ENCODE data around the gene CFD. TPM values are rescaled to one million over a fixed set of nuclear protein-coding genes. Genes with fewer than 3 reads are reported as not detected.
A peak's percentile ranks its signal among the peaks of the same experiment; 100 is the strongest.

CFD gene
- total and polyA plus RNA-seq, 4 donors: 4.5 to 20.2 (median 13.6) TPM

DNA sequence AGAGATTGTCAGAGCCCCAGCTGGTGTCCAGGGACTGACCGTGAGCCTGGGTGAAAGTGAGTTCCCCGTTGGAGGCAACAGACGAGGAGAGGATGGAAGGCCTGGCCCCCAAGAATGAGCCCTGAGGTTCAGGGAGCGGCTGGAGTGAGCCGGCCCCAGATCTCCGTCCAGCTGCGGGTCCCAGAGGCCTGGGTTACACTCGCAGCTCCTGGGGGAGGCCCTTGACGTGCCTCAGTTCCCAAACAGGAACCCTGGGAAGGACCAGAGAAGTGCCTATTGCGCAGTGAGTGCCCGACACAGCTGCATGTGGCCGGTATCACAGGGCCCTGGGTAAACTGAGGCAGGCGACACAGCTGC is 8.5 kb upstream of the CFD start:
- Histone ChIP-seq H3K36me3 (ENCODE audit: control insufficient read depth in 4 of 4, insufficient read depth in 3 of 4, low read depth in 1 of 4, low read length in 3 of 4) (no peaks in the 10 kb centered on the region), H3K4me1 (ENCODE audit: control insufficient read depth in 4 of 4, insufficient read depth in 4 of 4, low read length in 3 of 4) (peaks cover 5 to 12% (median 8%) of the 10 kb centered on the region in 4 donors), H3K9ac (ENCODE audit: low read depth in 1 of 2, low read length in 2 of 2) (no peak overlapping the region), H3K4me3 (ENCODE audit: low read depth in 1 of 3, low read length in 3 of 3) (no peak overlapping the region), H3K9me3 (ENCODE audit: control insufficient read depth in 4 of 4, low read length in 3 of 4) (no peaks in the 10 kb centered on the region), H3K27ac (ENCODE audit: low read depth in 1 of 2, low read length in 2 of 2) (peak overlapping the region; percentile 34 to 44), H3K27me3 (ENCODE audit: control insufficient read depth in 4 of 4, insufficient read depth in 4 of 4, low read length in 3 of 4) (peaks cover 0 to 2% (median 0%) of the 10 kb centered on the region in 4 donors)
- DNase-seq (ENCODE audit: low spot score): no peak
- WGBS: 42% methylated on average over 13 of the region's 13 CpGs
- TF ChIP-seq FOXA2 (IDR thresholded peaks at IDR 0.05) (no peak), HNF4A (conservative IDR thresholded peaks at IDR 0.05) (no peak), TAF1 (conservative IDR thresholded peaks at IDR 0.05) (no peak), RXRA (IDR thresholded peaks at IDR 0.05) (no peak), EGR1 (IDR thresholded peaks at IDR 0.05; ENCODE audit: low read depth in 2 of 2) (no peak), REST (IDR thresholded peaks at IDR 0.05) (no peak), JUND (IDR thresholded peaks at IDR 0.05) (no peak), MAX (IDR thresholded peaks at IDR 0.05) (no peak), SP1 (IDR thresholded peaks at IDR 0.05) (no peak)

GRCh38 chr19:852136-853013 is 7.1 kb upstream of the CFD start, which contains the start of gene ELANE:
ELANE (plus strand) TSS chr19:852303; CDS start chr19:852329, 26 bp downstream.
- Histone ChIP-seq H3K4me3 (ENCODE audit: low read depth in 1 of 3, low read length in 3 of 3) (no peak within 1 kb of the TSS), H3K36me3 (ENCODE audit: control insufficient read depth in 4 of 4, insufficient read depth in 3 of 4, low read depth in 1 of 4, low read length in 3 of 4) (no peaks in the 10 kb centered on the region), H3K9ac (ENCODE audit: low read depth in 1 of 2, low read length in 2 of 2) (no peak within 1 kb of the TSS), H3K27ac (ENCODE audit: low read depth in 1 of 2, low read length in 2 of 2) (peak within 1 kb of the TSS; percentile 34 to 44), H3K9me3 (ENCODE audit: control insufficient read depth in 4 of 4, low read length in 3 of 4) (no peaks in the 10 kb centered on the region), H3K27me3 (ENCODE audit: control insufficient read depth in 4 of 4, insufficient read depth in 4 of 4, low read length in 3 of 4) (no peaks in the 10 kb centered on the region), H3K4me1 (ENCODE audit: control insufficient read depth in 4 of 4, insufficient read depth in 4 of 4, low read length in 3 of 4) (peaks cover 5 to 12% (median 8%) of the 10 kb centered on the region in 4 donors)
- TF ChIP-seq HNF4G (IDR thresholded peaks at IDR 0.05) (no peak), SP1 (IDR thresholded peaks at IDR 0.05) (no peak), RAD21 (IDR thresholded peaks at IDR 0.05) (no peak), GABPA (IDR thresholded peaks at IDR 0.05 in 1 of 2, conservative IDR thresholded peaks at IDR 0.05 in 1 of 2) (no peak), EGR1 (IDR thresholded peaks at IDR 0.05; ENCODE audit: low read depth in 2 of 2) (no peak), FOXA1 (IDR thresholded peaks at IDR 0.05) (no peak), HNF4A (conservative IDR thresholded peaks at IDR 0.05) (no peak), CTCF (IDR thresholded peaks at IDR 0.05; ENCODE audit: low read depth, low read length, missing input control) (no peak), MAX (IDR thresholded peaks at IDR 0.05) (no peak), FOXA2 (IDR thresholded peaks at IDR 0.05) (no peak), NR2F2 (IDR thresholded peaks at IDR 0.05) (no peak)
- TF ChIP-seq, protein P1, sequence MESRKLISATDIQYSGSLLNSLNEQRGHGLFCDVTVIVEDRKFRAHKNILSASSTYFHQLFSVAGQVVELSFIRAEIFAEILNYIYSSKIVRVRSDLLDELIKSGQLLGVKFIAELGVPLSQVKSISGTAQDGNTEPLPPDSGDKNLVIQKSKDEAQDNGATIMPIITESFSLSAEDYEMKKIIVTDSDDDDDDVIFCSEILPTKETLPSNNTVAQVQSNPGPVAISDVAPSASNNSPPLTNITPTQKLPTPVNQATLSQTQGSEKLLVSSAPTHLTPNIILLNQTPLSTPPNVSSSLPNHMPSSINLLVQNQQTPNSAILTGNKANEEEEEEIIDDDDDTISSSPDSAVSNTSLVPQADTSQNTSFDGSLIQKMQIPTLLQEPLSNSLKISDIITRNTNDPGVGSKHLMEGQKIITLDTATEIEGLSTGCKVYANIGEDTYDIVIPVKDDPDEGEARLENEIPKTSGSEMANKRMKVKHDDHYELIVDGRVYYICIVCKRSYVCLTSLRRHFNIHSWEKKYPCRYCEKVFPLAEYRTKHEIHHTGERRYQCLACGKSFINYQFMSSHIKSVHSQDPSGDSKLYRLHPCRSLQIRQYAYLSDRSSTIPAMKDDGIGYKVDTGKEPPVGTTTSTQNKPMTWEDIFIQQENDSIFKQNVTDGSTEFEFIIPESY (IDR thresholded peaks at IDR 0.05): no peak
- 68% methylated on average over 55 of the region's 55 CpGs for WGBS
- DNase-seq (ENCODE audit: low spot score): no peak
